K562 (cell line): ENCODE measurements around the gene INSIG1. TPM values are rescaled to one million over a fixed set of nuclear protein-coding genes. Genes with fewer than 3 reads are reported as not detected.
A peak's percentile ranks its signal among the peaks of the same experiment; 100 is the strongest.

Experiments used
- ATF1 ChIP-seq, 2 experiments: fragments of 450-650 bp in 1 of 2; IDR thresholded peaks; 2 replicates each; pipeline ENCODE4 v1.6.1; 2016; ENCODE audit warnings: missing compliant biosample characterization in 1 of 2, missing genetic modification characterization in 1 of 2
- BMI1 ChIP-seq: fragments of 150-350 bp; IDR thresholded peaks from 2 replicates; pipeline ENCODE4 v1.6.1; 2014; ENCODE audit warnings: low read length
- KAT2B ChIP-seq: IDR thresholded peaks from one replicate; pipeline ENCODE4 v1.6.1; 2012; ENCODE audit warnings: low read depth, mild to moderate bottlenecking, control low read depth, inconsistent platforms, low read length, moderate library complexity
- MLX ChIP-seq, 2 experiments: fragments of 450-650 bp in 1 of 2; sonication (generic) in 1 of 2; formaldehyde crosslinking; conservative IDR thresholded peaks; 2 replicates each; pipeline versions ENCODE4 v1.4.0 to v1.8.1; 2020 to 2022; ENCODE audit warnings: mild to moderate bottlenecking in 1 of 2, missing genetic modification reagents in 1 of 2
- NCOR1 ChIP-seq: fragments of 450-650 bp; IDR thresholded peaks from 2 replicates; pipeline ENCODE4 v1.6.1; 2016; ENCODE audit warnings: mild to moderate bottlenecking, moderate library complexity
- NFIX ChIP-seq: fragments of 250-450 bp; sonication (Bioruptor Pico); IDR thresholded peaks from 2 replicates; pipeline ENCODE4 v1.4.0; 2020; ENCODE audit warnings: low read depth, mild to moderate bottlenecking, moderate library complexity
- PBX2 ChIP-seq, 2 experiments: IDR thresholded peaks in 1 of 2; conservative IDR thresholded peaks in 1 of 2; 2 replicates each; pipeline ENCODE4 v1.6.1; 2016; ENCODE audit warnings: low read depth in 2 of 2, mild to moderate bottlenecking in 1 of 2, missing compliant biosample characterization in 1 of 2, missing genetic modification characterization in 1 of 2, moderate library complexity in 1 of 2
- PKNOX1 ChIP-seq: fragments of 450-650 bp; IDR thresholded peaks from 2 replicates; pipeline ENCODE4 v1.6.1; 2016
- POU5F1 ChIP-seq: fragments of 150-350 bp; IDR thresholded peaks from 2 replicates; pipeline ENCODE4 v1.6.1; 2014; ENCODE audit warnings: borderline replicate concordance, low read length, low read depth, mild to moderate bottlenecking; ENCODE audit not compliant: partially characterized antibody
- PRMT5 ChIP-seq: sonication (generic); formaldehyde crosslinking; IDR thresholded peaks from 2 replicates; pipeline ENCODE4 v1.5.0; 2020; ENCODE audit warnings: missing genetic modification reagents
- TAF1 ChIP-seq: IDR thresholded peaks from 2 replicates; pipeline ENCODE4 v1.6.1; 2011; ENCODE audit warnings: mild to moderate bottlenecking, low read length, moderate library complexity; ENCODE audit not compliant: insufficient read depth, control insufficient read depth, severe bottlenecking; ENCODE audit errors: extremely low read depth
- TCF3 ChIP-seq: sonication (generic); formaldehyde crosslinking; IDR thresholded peaks from 2 replicates; pipeline ENCODE4 v1.4.0; 2020; ENCODE audit warnings: mild to moderate bottlenecking, missing genetic modification reagents
- TGIF2 ChIP-seq: sonication (generic); formaldehyde crosslinking; IDR thresholded peaks from 2 replicates; pipeline ENCODE4 v1.8.1; 2022; ENCODE audit warnings: mild to moderate bottlenecking, missing genetic modification reagents, moderate library complexity
- THRAP3 ChIP-seq: fragments of 450-650 bp; IDR thresholded peaks from 2 replicates; pipeline ENCODE4 v1.6.1; 2016; ENCODE audit warnings: mild to moderate bottlenecking, inconsistent platforms, borderline replicate concordance
- ZNF384 ChIP-seq: IDR thresholded peaks from 2 replicates; pipeline ENCODE4 v1.6.1; 2012; ENCODE audit warnings: low read depth, low read length, improper control_type of control experiment
- ZNF41 ChIP-seq: fragments of 250-450 bp; sonication (Bioruptor Pico); conservative IDR thresholded peaks from 2 replicates; pipeline ENCODE4 v1.4.0; 2020; ENCODE audit warnings: mild to moderate bottlenecking
- polyA plus RNA-seq, 8 experiments: library from polyadenylated mRNA; depleted of rRNA in 4 of 8; stranded (reverse) in 5 of 8; unstranded in 3 of 8; fragments of >200 nt; fragmentation: Nextera tagmentation in 2 of 8; fragmentation: Illumina TruSeq in 1 of 8; extraction: Ambion mirVana in 2 of 8; extraction: Trizol in 1 of 8; gene quantifications; 2 replicates each; pipeline versions ENCODE4 v1.2.1 to v1.2.3, GENCODE V29; 2011 to 2014; ENCODE audit warnings: inconsistent platforms in 1 of 8, missing spikeins in 1 of 8
- total RNA-seq, 7 experiments: library from RNA; depleted of rRNA in 6 of 7; stranded (reverse); fragments of >200 nt in 6 of 7; fragmentation: Illumina TruSeq in 2 of 7; extraction: Trizol in 2 of 7; gene quantifications; 2 replicates each; pipeline versions ENCODE4 v1.2.1 to v1.2.3, GENCODE V29; 2011 to 2021; ENCODE audit warnings: low replicate concordance in 1 of 7
- TF ChIP-seq, protein P1 (sequence below): fragments of 250-450 bp; sonication (Bioruptor Pico); IDR thresholded peaks from 2 replicates; pipeline ENCODE4 v1.9.0; 2021; ENCODE audit warnings: mild to moderate bottlenecking, inconsistent platforms

The INSIG1 gene
- total and polyA plus RNA-seq, 9 of the 15 experiments (the other 6 are each of a cell fraction or from before 2014, with no cell fraction given) = 57.1 to 787 (median 238) TPM

DNA sequence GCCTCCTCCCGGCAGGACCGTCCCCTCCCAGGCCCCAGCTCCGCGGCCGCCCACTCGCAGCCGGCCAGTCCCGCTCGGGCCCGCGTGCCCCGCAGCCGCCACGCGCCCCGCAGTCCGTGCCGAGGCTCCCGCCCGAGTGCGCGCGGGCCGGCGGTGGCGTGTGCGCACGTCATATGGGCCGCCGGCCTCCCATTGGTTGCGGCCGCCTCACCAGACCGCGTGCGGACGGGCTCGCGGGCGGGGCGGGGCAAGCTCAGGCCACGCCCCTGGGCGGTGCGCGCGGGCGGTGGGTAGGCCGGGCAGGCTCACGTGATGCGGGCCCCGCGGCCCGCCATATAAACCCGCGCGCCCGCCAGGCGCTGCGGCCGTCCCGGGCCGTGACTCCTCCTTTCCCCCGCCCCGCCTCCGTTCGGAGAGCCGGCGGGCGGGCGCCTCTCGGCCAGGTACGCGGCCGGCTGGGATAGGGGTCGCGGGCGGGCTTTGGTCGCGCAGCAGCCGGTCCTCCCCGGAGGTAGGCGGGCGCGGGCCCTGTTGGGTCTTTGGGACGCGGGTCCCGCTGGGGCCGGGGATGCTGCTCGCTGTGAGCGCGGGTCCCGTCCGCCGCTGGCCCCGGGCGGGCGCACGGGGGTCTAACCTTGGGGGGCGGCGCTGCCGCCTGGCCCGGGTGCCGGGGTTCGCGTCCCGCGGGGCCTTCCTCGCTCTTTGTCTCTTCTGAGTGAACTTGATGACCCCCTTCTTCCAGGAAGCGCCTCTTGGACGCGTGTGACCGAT is at the start of gene INSIG1 (continued):
- TF ChIP-seq, protein P1, sequence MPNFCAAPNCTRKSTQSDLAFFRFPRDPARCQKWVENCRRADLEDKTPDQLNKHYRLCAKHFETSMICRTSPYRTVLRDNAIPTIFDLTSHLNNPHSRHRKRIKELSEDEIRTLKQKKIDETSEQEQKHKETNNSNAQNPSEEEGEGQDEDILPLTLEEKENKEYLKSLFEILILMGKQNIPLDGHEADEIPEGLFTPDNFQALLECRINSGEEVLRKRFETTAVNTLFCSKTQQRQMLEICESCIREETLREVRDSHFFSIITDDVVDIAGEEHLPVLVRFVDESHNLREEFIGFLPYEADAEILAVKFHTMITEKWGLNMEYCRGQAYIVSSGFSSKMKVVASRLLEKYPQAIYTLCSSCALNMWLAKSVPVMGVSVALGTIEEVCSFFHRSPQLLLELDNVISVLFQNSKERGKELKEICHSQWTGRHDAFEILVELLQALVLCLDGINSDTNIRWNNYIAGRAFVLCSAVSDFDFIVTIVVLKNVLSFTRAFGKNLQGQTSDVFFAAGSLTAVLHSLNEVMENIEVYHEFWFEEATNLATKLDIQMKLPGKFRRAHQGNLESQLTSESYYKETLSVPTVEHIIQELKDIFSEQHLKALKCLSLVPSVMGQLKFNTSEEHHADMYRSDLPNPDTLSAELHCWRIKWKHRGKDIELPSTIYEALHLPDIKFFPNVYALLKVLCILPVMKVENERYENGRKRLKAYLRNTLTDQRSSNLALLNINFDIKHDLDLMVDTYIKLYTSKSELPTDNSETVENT (CRISPR knock-in tag) = peak; percentile 77
- TF ChIP-seq TCF3 (CRISPR knock-in tag) (no peak), TAF1 (peak; percentile 67), THRAP3 (no peak), POU5F1 (no peak), TGIF2 (no peak), ZNF41 (CRISPR knock-in tag) (no peak), BMI1 (no peak), KAT2B (no peak), PBX2 (CRISPR knock-in tag; IDR thresholded peaks at IDR 0.05; ENCODE audit: low read depth) (no peak), PBX2 (tag; conservative IDR thresholded peaks at IDR 0.05; ENCODE audit: low read depth) (no peak), ZNF384 (no peak), MLX (CRISPR knock-in tag; conservative IDR thresholded peaks at IDR 0.05) (no peak), NCOR1 (peak; percentile 40; the same call in 1 of the 2 replicates), ATF1 (CRISPR knock-in tag; IDR thresholded peaks at IDR 0.05) (no peak; the same call in 1 of the 2 replicates), ATF1 (tag; IDR thresholded peaks at IDR 0.05) (peak; percentile 64), PRMT5 (CRISPR knock-in tag) (no peak), NFIX (CRISPR knock-in tag) (no peak), PKNOX1 (no peak)
